GM18870 (cell line): ENCODE data around the gene KCNJ6.
A peak's percentile ranks its signal among the peaks of the same experiment; 100 is the strongest.
"Not testable (repeated sequence)": the region's sequence is repeated elsewhere in the genome, so short reads cannot be mapped to it uniquely, and the experiment has no call there.

Experiments used
- ATAC-seq: cut with Tn5 transposase; IDR thresholded peaks from one replicate; pipeline ENCODE4 v1.9.1; 2021; ENCODE audit warnings: moderate library complexity; ENCODE audit not compliant: unreplicated experiment

The KCNJ6 gene

DNA sequence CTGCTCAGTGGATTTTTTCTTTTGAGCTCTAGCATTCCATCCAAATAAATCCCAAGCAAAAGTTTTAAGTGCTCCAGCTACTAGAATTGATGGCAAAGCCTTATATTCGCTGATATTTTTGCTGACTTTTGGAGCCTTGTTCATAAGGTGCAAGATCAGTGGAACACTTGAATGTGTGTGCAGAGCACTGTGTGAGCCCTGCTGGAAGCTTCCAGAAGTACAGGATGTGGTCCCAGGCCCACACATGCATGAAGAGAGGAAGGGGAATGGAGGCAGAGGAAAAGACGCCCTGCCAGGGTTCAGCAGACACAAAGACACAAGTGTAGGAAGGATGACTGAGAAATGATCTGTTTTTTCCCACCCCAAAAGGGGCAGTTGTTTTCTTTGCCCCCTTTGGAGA is 169.4 kb downstream of the KCNJ6 start:
- no peak for ATAC-seq

DNA sequence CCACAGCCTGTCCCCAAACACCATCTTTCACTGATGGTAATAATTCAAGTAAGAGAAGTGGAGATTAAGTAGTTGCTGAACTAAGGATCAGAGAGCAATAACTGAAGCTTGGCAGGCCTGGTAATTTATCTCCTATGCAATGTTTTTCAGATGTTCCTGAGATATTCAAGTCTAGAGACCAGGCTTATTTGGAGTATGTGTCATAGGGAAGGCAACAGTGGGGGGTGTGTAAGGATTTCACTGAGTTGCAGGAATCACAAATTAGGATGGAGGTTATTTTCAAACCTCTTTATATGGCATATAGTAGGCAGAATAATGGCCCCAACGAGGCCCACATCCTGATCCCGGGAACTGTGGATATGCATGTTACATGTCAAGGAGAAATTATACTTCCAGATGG is 171.7 kb downstream of the KCNJ6 start:
- no peak for ATAC-seq

DNA sequence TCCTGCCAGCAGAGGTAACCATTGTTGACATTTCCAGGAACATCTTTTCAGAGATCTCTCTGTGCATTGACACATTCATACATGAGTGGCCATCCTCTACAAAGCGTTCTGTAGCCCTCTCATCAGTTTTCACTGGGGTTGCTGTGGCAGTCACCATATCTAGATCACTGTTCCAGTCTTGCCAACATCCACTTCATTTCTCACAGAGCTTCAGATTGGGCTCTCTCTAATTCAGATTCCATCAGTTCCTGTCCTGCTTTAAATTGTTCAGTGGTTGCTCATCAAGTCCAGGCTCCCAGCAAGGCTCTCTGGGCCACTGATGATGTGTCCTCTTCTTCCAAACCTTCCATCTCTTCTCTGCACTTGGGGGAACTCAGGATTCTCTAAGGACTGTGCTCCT is 173.7 kb downstream of the KCNJ6 start:
- no peak for ATAC-seq

DNA sequence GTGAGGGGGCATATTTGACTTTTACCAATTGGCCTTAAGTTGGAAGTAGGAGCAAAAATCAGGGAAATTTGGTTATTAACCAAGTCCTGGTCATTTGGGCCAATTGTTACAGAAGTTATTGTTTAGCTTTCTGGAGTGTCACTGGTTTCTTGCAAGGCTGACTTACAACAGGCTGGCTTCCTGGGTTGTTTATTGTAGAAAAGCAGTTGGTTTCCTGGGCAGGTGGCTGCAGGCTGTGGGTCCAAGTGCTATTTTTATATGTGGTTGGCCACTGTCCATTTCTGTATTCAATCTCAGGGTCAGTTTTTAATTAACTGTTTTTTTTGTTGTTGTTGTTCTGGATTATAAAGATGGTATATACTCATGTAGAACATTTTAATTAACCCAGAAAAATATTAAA is 174.1 kb downstream of the KCNJ6 start:
- no peak for ATAC-seq

DNA sequence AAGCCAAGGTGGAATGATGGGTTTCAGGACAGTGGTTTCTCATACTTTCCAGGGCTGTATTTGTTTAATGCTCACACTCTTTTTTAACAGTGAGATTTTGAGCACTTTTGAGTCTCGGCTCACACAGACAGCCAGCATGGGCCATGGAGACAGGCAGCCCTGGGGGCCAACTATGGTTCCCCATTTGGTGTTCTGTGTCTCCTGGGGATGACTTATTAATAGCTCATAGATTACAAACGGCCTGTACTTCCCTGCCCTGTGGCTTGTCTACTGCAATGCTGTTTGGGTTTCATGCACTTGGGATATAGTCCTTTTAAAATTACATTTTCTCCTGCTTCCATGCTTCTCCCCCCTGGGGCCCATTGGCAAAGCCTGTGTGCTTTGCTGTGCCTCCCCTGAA is 178.3 kb downstream of the KCNJ6 start:
- ATAC-seq = no peak

DNA sequence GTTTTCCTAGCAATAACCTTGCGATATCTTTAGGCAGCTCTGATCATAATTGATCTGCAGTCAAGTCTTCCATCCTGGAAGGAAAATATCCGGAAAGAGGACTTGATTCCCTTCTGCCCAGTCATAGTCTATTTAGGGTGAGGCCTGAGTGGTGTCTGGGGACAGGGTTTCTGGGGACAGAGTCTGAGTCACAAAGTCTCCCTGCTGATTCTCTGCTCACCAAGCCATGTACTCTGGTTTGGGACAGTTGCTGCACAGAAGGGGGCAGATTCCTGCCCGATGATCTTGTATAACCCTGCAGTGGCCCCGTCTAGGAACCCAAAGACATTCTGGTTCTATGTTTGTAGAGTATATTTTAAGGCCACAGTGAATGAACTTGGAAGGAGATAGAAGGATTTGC is 178.8 kb downstream of the KCNJ6 start:
- no peak for ATAC-seq

DNA sequence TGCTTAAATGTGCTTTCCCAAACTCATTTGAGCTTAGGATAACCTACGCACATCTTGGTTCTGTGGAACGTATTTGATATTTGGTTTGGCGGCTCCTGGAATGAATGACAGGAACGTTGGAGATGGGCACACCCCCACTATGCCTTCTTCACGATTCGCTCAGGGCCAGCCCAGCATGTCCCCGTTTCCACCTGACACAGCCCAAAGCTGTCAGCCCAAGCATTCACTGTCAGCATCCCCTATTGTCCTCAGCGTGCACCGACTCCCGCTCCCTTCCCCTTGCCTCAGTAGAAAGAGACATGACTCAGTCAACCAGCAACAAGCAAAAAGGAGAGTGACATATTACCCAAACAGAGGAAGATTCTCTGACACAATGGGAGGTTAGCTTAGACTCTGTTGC is 181.4 kb downstream of the KCNJ6 start:
- no peak for ATAC-seq

DNA sequence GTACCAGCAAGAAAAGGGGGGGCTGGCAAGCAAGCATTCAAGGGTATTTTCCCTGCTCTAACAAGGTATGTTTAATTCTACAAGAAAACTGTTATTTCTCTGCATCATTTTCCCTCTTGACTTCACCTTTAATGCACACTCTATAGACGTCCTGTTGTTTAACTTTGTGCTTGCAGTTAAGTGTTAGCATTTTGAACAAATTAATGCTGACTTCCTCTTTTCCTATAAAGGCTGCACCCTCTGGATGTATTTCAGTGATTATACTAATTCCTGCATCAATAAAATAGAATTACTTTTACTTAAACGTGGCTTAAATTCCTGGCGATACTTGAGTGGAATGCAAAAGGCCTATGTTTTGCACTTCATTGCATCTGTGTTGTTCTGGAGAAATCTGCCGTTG is 183.3 kb downstream of the KCNJ6 start:
- ATAC-seq = no peak

DNA sequence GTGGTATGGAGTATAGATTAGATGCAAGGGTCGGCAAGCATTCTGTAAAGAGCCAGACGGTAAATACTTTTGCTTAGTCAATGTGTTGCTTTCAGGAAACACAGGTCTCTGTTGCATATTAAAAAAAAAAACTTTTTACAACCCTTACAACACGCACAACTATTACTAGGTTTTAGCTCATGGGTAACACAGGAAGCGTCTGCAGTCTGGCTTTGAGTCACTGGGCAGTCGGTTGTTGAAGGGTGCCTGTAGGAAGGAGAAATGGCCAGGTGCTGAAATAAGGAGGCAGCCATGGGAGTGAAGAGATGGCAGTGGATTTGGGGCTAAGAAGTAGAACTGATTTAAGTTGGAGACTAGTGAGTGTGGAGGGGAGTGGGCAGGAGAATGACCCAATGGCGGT is 192.1 kb downstream of the KCNJ6 start:
- no peak for ATAC-seq

DNA sequence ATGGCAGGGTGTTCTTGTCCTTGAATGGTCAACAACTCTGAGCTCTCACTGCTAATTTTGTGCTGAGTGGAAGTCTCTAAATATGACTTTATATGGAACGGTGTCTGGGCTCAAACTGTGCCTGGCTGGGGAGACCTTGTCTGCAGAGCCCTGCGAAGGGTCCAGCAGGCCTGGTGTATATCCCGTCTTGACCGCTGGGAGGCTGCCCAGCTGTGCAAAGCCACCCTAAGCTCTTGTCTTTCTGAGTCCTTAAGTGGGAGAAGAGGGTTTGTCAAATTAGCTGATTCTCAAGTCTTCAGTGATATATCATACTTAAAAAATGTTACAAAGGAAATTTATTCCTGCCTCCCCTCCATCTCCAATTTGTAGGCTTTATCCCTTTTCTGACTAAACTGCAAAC is 198.7 kb downstream of the KCNJ6 start:
- ATAC-seq = no peak

DNA sequence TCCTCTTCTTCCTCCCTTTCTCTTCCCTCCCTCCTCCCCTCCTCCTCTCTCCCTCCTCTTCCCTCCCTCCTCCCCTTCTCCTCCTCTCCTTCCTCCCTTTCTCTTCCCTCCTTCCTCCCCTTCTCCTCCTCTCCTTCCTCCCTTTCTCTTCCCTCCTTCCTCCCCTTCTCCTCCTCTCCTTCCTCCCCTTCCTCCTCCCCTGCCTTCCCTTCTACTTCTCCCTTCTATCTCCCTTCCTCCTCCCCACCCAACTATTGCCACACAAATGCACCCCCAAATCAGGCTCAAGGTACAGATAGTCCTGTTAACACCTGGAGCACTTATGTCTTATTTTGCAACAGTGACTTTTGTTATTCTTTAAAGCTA is 203.7 kb downstream of the KCNJ6 start:
- ATAC-seq = not testable (repeated sequence)

DNA sequence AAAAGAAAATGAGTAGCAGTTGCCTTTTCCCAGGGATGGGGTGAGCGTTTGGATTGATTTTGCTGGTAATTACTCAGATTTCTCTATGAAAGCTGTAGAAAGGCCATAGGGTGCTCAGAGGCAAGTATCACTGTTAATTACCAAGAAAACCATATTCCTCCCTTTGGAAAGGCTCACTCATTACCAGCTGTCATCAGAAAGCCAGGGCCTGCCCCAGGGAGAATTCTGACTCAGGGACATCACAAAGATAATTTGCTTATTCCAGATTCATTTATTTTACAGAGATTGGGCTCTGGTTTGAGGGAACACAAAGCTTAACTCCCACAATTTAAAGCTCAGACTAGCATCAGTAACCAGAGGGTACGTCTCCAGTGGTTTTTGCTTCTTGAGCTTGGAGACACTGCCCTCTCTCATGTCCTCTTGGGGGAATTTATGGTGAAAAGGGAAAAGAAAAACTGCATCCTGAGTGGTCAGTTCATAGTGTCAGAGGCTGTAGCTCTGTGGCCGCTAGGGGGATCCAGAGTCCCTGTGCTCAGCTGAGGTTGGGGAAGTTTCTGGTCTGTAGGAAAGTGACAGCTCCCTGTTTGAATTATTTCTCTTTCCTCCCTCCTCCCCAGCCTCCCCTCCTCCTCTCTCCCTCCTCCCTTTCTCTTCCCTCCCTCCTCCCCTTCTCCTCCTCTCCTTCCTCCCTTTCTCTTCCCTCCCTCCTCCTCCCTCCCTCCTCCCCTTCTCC is 204.3 kb downstream of the KCNJ6 start:
- no peak for ATAC-seq

DNA sequence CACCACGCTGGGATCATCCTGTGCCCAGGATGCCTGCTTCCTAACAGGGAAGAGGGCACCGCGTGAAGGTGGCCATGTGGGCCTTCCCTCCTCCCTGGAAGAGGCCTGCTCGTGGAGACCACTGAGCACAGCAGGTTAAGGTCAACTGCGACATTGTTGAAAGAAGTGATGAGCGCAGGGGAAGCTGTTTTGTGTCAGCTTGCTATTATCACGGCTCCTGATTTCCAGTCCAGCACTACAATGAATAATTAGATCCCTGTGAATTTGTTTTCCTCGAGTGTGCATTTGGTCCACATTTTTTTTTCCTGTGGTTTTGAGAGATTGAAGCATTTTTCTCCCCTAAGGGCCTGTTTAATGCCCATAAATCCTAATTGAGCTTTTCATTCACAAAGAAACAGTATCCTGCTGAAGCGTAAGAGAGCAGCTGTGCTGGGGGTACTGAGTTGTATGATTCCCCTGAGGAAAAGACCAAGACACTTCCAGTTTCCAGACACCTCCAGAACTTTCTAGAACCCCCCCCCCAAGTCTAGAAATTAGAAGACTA is 204.9 kb downstream of the KCNJ6 start:
- ATAC-seq = no peak

DNA sequence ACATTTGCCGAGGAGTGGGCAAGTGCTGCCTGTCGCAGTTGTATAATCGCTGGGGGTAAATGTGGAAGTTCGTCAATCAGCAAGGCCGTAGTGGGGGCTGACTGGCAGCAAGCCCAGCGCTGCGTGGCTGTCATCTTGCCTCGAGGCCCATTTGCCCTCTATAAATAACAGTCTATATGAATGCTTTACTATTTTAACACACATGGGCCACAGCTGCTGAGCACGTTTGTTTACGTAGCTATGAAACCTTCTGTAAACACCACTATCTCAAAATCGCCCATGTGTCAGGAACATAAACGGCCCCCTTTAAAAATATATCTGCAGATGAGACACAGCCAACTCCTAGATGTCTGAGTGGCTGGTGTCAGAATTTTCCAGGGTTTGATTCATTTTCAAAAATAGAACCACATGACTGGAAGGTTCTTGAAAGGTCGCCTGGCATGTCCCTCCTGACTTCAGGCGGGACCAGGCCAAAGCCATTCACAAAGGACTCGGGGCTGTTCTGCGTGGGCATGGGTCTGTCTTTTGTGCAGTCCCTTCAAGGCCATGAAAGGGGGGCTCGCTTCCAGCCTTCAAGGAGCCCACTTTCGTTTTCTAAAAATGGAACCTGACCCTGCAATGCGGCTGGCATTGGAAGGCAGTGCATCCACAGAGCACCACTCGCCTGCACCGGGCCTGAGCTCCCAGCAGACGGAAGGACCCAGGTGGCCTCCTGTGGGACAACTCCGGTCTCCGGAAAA is 205.5 kb downstream of the KCNJ6 start:
- ATAC-seq = no peak

DNA sequence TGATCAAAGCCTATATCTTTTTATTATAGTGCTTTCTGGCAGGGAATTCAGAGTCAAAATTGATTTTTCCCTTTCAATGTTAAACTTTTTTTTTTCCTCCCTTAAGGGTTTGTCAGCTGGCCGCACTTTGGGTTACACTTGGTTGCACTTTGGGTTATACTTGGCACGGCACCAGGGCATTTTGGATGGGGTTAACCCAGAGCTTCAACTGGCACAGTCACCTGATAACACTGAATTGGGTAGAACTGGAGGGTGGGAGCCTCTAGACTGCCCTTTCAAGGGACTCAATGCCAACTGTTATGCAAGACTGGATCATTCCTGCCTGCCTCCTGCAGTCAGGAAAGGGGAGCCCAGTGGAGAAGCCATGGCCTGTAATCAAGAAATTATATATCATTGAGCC is 211.5 kb downstream of the KCNJ6 start:
- ATAC-seq = no peak

DNA sequence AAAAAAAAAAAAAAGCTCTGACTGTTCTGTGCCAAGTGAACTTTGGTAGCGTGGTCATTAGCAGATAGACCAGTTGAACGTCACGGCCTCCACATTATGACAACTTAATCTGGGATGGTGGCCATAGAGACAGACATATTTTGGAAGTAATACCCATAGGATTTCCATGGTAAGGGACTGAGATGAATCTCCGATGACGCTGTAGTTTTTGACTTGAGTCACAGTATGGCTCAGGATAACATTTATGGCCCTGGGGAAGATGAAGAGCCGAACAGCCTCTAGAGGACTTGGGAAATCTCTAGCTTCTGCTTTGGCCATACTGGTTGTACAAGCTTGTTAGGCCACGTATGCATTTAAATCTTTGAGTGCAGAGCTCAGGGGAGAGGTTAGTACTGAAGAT is 214.0 kb downstream of the KCNJ6 start:
- ATAC-seq = no peak

DNA sequence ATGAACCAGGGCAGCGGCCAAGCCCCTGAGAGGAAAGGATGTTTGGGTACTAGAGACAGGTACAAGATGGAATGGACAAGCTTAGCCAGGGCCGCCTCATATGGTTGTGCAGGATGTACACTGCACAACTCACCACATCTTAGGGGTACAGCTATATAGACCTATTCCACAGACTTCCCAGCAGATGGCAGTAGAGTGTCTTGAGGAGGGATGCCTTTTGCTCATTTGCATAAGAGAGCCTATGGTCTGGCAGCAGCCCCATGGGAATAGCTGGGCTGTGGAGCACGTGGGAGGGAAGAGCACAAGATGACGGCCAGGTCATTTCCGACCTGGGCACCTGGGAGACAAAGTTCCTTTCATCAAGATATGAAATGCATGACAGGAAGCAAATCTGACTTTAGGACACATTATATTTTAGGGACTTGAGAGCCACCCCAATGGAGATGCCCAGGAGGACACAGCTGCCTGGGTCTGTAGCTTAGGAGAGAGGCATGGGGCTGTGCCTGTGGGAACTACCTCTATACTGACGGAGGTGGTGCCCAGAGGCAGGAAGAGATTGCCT is 215.5 kb downstream of the KCNJ6 start:
- ATAC-seq = peak; percentile 84

DNA sequence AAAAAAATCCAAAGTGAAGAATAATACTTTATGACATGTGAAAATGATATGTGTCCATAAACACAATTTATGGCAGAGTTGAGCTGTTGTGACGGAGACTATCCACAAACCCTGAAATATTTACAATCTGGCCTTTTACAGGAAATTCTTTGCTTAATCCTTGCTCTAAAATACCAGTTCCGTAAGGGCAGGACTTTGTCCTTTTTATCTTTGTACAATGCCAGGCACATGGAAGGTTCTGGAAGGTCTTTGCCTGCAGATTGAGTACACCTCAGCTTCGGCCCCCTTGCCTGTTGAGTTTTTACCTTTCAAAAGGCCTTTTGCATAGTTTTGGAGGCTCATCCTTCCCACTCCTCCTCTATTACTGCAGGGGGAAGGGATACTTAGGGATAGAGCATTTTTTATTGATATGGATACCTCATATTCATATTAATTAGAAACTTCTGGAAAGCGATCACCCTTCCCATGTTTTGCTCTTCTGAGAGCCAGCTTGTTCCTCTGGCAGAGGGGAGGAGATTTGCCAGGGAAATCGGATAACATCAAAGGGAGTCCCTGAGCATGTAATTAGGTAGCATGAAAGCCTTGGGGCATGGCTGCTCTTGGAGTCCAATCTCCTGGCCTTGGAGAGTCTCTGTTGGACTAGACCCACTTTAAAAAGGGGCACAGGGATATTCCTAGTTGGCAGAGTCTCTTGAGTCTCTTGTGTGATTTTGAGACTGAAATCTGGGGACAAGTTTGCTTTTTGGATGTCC is 217.1 kb downstream of the KCNJ6 start:
- no peak for ATAC-seq

DNA sequence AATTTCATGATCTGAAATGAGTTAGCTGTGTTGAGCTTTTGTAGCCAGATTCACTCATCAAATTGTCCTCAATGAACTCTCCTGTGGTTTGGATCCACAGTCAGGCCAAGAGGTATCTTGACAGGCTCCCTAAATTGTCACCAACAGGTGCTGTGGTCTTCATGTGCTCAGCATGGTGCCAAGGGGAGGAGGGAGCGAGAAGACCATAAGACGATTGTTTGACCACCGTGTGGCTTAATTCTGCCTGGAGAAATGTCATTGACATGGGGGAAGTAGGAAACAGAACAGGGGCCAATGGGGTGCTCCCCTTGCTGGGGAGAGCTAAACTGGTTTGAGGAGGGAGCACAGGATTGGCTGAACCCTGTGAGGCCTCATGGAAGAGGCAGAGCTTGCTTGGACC is 219.3 kb downstream of the KCNJ6 start:
- ATAC-seq = no peak

DNA sequence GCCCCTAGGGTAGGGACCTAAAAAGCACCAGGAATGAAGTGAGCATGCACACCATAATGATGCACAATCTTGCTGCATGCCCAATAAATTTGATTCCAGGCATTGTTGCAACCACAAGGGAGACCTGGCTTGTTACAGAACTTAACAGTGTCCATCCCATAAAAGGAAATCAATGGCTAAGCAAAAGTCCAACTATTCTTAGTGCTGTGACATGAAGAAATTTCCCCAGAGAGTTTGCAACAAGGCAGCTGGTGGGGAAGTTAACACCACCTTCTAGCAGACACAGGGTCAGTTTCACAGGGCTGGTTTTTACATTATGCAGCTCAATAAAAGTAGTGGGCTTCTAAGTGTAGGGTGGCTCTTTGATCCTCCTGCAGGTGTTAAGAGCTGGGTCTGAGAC is 221.1 kb downstream of the KCNJ6 start:
- ATAC-seq = no peak

DNA sequence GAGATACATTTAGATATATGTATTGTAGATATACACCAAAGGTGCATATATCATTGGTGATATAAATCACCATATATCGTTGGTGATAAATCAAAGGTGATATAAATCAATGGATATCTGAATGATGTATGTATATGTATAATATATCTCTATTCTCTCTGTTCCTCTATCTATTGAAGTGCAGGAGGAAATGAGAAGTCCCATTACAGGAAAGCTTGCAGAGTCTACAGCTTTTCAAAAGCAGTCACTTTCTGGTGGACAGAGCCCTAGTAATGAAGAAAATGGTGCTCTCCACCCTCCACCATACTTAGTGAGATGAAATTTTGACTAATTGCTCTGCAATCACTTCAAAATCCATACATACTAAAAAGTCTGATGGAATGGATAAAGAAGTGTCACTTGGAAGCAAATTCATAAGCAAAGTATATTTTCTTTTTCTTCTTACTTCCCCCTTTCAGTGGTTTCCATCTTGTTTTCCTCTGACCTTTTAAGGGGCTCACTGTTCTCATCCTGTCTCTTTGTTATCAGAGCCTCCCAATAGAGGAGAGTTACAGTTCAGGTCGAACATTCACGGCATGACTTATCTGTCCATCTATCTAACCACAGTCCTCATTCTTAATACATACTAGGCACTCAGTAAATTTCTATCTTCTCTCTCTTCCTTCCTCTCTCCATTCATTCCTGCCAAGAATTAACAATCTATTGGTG is 227.2 kb downstream of the KCNJ6 start:
- ATAC-seq = no peak
